Stomach smooth muscle (tissue), 2 donors: ENCODE measurements around the gene ZNF423.

Experiments used
- H3K27ac ChIP-seq: one replicate; pipeline ENCODE4 v1.7.0; 2013; ENCODE audit warnings: mild to moderate bottlenecking, low read length, inconsistent platforms
- H3K27me3 ChIP-seq, 2 donors: one replicate each; pipeline ENCODE4 v1.7.0; 2013; ENCODE audit warnings: low read length in 2 of 2; ENCODE audit not compliant: insufficient read depth in 2 of 2, control insufficient read depth in 1 of 2
- H3K36me3 ChIP-seq, 2 donors: one replicate each; pipeline ENCODE4 v1.7.0; 2013; ENCODE audit warnings: low read length in 2 of 2; ENCODE audit not compliant: control insufficient read depth in 2 of 2, insufficient read depth in 2 of 2
- H3K4me1 ChIP-seq: one replicate; pipeline ENCODE4 v1.7.0; 2013; ENCODE audit warnings: low read length; ENCODE audit not compliant: control insufficient read depth, insufficient read depth
- H3K4me3 ChIP-seq, 2 donors: one replicate each; pipeline ENCODE4 v1.7.0; 2013; ENCODE audit warnings: low read length in 2 of 2
- H3K9ac ChIP-seq, 2 donors: one replicate each; pipeline ENCODE4 v1.7.0; 2013; ENCODE audit warnings: low read length in 2 of 2, mild to moderate bottlenecking in 1 of 2
- H3K9me3 ChIP-seq, 2 donors: one replicate each; pipeline ENCODE4 v1.7.0; 2013; ENCODE audit warnings: low read length in 2 of 2; ENCODE audit not compliant: control insufficient read depth in 2 of 2
- donor health status: healthy.
- donor health status: Pancreatic carcinoma.

Gene ZNF423

DNA sequence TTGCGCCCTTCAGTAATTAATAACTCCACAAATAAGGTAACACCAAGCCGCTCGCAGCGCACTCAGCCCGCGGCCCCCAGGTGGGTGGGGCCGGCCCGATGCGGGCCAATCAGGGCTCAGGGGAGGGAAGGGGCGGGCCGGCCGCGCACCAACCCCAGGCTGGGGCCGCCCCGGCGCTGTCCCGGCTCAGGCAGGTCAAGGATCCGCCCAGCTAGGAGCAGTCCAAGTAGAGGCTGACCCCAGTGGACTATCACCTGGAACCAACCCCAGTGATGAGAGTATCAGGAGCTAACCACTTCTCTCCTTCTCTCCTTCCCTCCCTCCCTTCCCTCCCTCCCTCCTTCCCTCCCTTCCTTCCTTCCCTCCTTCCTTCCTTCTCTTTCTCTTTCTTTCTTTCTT, 371.5 kb downstream of the ZNF423 start:
- peaks cover 0 to 2% of the 10 kb centered on the region in 2 donors for H3K9me3 ChIP-seq
- H3K4me1 ChIP-seq, result peaks cover 7% of the 10 kb centered on the region
- no peaks in the 10 kb centered on the region for H3K36me3 ChIP-seq
- H3K27me3 ChIP-seq, result no peaks in the 10 kb centered on the region
- peak overlapping the region; percentile 57 to 61 for H3K4me3 ChIP-seq
- no peak overlapping the region for H3K27ac ChIP-seq
- H3K9ac ChIP-seq, result no peak overlapping the region

DNA sequence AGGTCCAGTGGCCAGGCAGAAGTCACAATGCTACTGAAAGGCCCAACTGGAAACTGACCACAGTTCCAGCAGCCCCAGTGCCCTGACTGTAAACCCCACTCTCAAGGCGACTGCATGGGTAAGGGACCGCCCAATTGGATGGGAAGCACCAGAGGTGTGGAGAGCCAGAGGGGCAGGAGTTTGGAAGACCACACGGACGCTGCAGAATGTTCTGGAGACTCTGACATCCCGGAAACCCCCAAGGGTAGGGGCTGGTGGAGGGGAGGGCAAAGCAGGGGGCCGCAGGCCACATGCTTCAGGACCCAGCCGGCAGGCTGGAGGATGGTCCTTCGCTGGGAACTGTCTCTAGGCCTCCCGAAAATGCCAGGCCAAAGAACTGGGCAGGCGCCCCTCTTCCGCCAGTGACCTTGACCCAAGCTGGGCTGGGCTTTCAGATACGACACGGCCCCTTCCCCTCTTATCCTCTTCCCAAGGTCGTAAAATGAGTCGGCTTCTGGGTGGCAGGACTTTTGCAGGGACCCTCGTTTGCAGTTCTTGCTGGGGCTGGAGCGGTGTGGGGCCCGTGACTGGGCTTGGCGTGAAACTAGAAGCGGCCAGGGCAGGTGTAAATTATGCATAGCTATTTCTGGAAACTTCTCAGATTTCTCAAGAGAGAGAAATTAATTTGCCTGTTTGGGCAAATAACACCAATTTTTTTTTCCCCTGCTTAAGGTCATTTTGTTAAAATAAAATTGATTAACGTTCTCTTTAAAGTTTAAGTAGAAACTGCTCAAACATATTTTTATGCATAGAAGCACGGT, 372.1 kb downstream of the ZNF423 start:
- H3K9ac ChIP-seq, result no peak overlapping the region
- H3K36me3 ChIP-seq, result no peaks in the 10 kb centered on the region
- no peak overlapping the region for H3K27ac ChIP-seq
- peaks cover 7% of the 10 kb centered on the region for H3K4me1 ChIP-seq
- H3K9me3 ChIP-seq, result peaks cover 0 to 2% of the 10 kb centered on the region in 2 donors
- H3K27me3 ChIP-seq, result no peaks in the 10 kb centered on the region
- peak overlapping the region; percentile 57 to 61 for H3K4me3 ChIP-seq

DNA sequence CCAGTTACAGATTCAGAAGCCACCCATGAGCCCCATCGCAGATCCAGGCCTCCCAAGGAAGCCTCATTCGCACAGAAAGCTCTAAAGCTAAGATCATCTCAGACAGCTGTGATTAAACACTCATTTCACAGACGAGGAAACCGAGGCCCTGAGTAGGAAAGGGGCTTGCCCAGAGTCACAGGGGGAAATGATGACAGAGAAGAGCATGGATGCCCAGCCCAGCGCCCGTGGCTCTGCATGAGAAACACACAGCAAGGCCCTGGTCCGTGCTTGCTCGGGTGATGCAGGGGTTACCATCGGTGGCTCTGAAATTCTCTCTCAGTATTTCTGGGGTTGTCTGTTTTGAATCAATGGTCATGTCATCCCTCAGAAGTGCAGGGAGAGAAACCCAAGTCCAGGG, 372.7 kb downstream of the ZNF423 start:
- peaks cover 0 to 2% of the 10 kb centered on the region in 2 donors for H3K9me3 ChIP-seq
- H3K9ac ChIP-seq, result no peak overlapping the region
- H3K27me3 ChIP-seq, result no peaks in the 10 kb centered on the region
- H3K27ac ChIP-seq, result no peak overlapping the region
- peaks cover 7% of the 10 kb centered on the region for H3K4me1 ChIP-seq
- H3K4me3 ChIP-seq, result no peak overlapping the region
- H3K36me3 ChIP-seq, result no peaks in the 10 kb centered on the region

DNA sequence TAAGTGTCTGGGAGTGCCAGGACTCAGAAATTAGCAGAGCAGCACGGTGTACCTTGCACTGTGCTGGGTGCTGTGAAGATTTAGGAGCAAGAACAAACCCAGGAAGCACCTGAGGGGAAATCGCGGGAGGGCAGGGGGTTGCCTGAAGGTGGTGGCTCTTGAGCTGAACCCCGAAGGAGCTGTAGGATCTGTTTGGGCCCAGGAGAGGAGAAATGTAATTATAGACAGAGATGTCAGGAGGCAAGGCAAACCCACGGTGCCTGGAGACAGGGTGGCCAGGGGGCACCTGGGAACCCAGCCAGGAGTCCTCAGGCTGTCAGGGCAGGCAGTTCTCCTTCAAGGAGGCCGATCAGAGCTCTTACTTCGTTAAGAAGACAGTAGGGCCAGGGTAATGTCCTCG, 373.2 kb downstream of the ZNF423 start:
- H3K27ac ChIP-seq, result no peak overlapping the region
- peaks cover 0 to 2% of the 10 kb centered on the region in 2 donors for H3K9me3 ChIP-seq
- H3K36me3 ChIP-seq, result no peaks in the 10 kb centered on the region
- H3K27me3 ChIP-seq, result no peaks in the 10 kb centered on the region
- peaks cover 7% of the 10 kb centered on the region for H3K4me1 ChIP-seq
- H3K4me3 ChIP-seq, result no peak overlapping the region
- H3K9ac ChIP-seq, result no peak overlapping the region

DNA sequence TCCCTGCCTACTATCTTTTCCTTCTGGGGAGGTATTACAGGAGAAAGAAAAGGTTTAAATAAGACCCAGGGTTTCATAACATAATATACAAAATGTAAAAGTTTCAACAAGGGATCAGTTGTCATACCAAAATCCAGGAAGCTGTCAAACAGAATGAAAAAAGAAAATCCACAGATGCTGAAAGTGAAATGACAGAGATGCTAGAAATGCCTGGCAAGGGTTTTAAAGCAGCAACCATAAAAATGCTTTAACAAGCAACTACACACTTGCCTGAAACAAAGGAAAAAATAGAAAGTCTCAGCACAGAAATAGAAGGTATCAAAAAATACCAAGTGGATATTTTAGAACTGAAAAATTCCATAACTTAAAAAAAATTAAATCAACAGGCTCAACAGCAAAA, 377.3 kb downstream of the ZNF423 start:
- Histone ChIP-seq H3K4me3 (no peak overlapping the region), H3K36me3 (no peaks in the 10 kb centered on the region), H3K9me3 (no peaks in the 10 kb centered on the region), H3K27me3 (peaks cover 0 to 2% of the 10 kb centered on the region in 2 donors), H3K9ac (no peak overlapping the region), H3K4me1 (peaks cover 1% of the 10 kb centered on the region), H3K27ac (no peak overlapping the region)

DNA sequence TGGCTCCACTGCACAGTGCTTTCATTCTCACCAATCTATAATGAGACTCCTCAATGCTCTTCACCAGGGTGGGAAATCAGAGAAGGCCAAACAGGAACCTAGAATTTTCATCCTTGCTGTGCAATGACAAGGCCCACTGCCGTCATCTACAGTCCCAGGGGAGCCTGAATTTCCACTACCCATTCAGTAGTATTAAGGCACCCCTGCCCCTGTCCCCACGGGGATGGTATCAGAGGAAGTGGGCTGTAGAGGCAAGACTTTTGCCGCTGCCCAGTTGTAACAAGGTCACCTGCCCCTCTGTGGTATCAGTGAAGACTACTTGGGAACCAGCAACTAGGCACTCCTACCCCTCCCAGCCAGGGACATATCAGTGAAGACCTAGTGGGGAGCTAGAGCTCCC, 377.8 kb downstream of the ZNF423 start:
- Histone ChIP-seq H3K9me3 (no peaks in the 10 kb centered on the region), H3K4me1 (no peaks in the 10 kb centered on the region), H3K27me3 (peaks cover 0 to 2% of the 10 kb centered on the region in 2 donors), H3K36me3 (no peaks in the 10 kb centered on the region), H3K4me3 (no peak overlapping the region), H3K9ac (no peak overlapping the region), H3K27ac (no peak overlapping the region)

DNA sequence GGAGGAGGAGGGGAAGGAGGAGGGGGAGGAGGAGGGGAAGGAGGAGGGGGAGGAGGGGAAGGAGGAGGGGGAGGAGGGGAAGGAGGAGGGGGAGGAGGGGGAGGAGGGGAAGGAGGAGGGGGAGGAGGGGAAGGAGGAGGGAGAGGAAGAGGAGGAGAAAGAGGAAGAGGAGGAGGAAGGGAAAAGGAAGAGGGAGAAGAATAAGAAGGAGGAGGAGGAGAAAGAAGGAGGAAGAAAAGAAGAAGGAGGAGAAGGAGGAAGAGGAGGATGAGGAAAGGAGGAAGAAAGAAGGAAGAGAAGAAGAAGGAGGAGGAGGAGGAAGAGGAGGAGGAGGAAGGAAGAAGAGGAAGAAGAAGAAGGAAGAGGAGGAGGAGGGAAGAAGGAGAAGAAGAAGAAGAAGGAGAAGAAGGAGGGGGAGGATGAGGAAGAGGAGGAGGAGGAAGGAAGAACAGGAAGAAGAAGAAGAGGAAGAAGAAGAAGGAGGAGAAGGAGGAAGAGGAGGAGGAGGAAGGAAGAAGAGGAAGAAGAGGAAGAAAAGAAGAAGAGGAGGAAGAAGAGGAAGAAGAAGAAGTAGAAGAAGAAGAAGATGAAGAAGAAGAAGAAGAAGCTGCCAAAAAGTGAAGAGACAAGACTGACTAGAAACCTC, 378.5 kb downstream of the ZNF423 start:
- Histone ChIP-seq H3K36me3 (no peaks in the 10 kb centered on the region), H3K9me3 (no peaks in the 10 kb centered on the region), H3K9ac (no peak overlapping the region), H3K27me3 (peaks cover 0 to 2% of the 10 kb centered on the region in 2 donors), H3K27ac (no peak overlapping the region), H3K4me1 (no peaks in the 10 kb centered on the region), H3K4me3 (no peak overlapping the region)

DNA sequence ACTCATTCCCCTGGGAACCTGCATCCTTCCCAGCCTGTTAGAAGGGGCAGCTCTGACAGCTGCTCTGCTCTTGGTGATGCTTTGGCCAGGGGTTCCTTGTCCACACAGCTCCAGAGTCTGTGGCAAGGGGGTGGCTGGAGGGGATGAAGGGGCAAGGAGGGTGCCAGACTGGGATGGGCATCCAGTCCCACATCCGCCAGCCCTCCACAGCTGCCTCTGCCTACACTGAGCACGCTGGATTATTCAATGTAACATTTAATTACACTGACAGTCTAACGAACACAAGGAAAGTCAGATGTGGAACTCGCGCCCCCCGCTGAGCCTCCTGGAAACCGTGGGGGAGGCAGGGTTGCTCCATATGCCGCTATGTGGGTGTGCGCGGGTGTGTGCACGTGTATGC, 381.2 kb downstream of the ZNF423 start:
- H3K9ac ChIP-seq, result no peak overlapping the region
- peaks cover 0 to 2% of the 10 kb centered on the region in 2 donors for H3K27me3 ChIP-seq
- no peaks in the 10 kb centered on the region for H3K9me3 ChIP-seq
- no peaks in the 10 kb centered on the region for H3K4me1 ChIP-seq
- no peak overlapping the region for H3K4me3 ChIP-seq
- H3K36me3 ChIP-seq, result no peaks in the 10 kb centered on the region
- H3K27ac ChIP-seq, result no peak overlapping the region

DNA sequence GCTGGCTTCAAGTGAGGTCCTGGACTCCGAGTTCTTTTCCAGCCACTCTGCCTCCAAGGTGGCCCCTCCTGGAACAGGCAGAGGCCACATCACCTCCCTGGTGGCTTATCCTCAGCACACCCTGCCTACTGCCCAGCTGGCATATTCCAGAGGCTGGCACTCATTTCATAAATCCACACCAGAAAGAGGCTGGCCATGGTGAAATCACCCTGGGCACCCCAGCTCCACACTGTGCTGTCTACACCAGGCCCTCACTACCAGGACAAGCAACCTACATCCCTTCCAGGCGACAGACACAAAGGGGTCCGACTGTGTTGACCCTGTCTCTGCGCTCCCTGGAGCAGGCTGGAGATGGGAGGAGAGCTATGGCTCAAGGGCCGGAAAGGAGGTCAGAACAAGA, 382.1 kb downstream of the ZNF423 start:
- Histone ChIP-seq H3K4me1 (no peaks in the 10 kb centered on the region), H3K27me3 (peaks cover 0 to 2% of the 10 kb centered on the region in 2 donors), H3K27ac (no peak overlapping the region), H3K4me3 (no peak overlapping the region), H3K36me3 (no peaks in the 10 kb centered on the region), H3K9me3 (no peaks in the 10 kb centered on the region), H3K9ac (no peak overlapping the region)

DNA sequence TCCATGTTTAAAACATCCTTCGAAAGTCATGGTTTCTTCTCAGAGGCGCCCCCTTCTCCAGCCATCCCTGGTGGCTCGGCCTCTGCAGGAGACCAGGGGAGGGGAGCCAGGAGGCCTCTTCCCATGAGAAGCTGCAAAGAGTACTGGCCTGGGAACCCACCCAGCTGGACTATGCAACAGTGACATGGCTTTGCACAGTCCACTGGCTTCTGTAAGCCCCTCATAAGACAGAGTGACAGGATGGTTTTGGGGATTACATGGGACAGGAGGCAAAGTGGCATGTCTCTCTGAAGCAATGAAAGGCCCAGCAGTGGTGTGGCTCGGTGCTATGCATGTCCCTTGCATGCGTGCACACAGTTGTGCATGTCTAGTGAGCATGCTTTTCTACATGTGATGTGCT, 382.8 kb downstream of the ZNF423 start:
- Histone ChIP-seq H3K36me3 (no peaks in the 10 kb centered on the region), H3K4me1 (no peaks in the 10 kb centered on the region), H3K9ac (no peak overlapping the region), H3K9me3 (no peaks in the 10 kb centered on the region), H3K27ac (no peak overlapping the region), H3K4me3 (no peak overlapping the region), H3K27me3 (peaks cover 0 to 2% of the 10 kb centered on the region in 2 donors)

DNA sequence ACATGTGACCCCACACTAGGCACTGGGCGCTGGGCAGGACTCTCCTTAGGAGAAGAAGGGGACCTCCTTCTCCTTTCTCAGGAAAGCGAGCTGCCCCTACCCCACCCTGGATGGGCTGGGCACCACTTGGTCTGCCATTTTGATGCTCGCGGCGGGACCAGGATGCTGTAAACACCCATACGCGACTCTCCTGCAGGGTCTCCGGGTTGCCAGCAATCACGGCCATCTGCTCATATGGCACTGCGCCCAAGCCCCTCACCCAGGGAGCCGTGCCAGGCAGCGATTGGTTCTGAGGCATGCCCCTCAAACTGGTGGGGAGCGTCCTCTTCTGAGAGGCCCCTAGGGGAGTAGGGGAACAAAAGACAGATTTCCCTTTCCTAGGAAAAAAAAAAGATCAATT, 383.3 kb downstream of the ZNF423 start:
- H3K4me1 ChIP-seq, result no peaks in the 10 kb centered on the region
- H3K36me3 ChIP-seq, result no peaks in the 10 kb centered on the region
- H3K27me3 ChIP-seq, result peaks cover 0 to 2% of the 10 kb centered on the region in 2 donors
- no peak overlapping the region for H3K27ac ChIP-seq
- no peaks in the 10 kb centered on the region for H3K9me3 ChIP-seq
- H3K9ac ChIP-seq, result no peak overlapping the region
- no peak overlapping the region for H3K4me3 ChIP-seq
